Measurements from ENCODE around the gene CCDC91.
"Not testable (repeated sequence)": the region's sequence is repeated elsewhere in the genome, so short reads cannot be mapped to it uniquely, and the experiment has no call there.

The CCDC91 gene

GRCh38 chr12:28378736-28379135 is 188.5 kb downstream of the CCDC91 start:
- DNase-seq: no peak

- not testable (repeated sequence) for DNase-seq
Observed at GRCh38 chr12:28379779-28380178, 189.5 kb downstream of the CCDC91 start.

DNA sequence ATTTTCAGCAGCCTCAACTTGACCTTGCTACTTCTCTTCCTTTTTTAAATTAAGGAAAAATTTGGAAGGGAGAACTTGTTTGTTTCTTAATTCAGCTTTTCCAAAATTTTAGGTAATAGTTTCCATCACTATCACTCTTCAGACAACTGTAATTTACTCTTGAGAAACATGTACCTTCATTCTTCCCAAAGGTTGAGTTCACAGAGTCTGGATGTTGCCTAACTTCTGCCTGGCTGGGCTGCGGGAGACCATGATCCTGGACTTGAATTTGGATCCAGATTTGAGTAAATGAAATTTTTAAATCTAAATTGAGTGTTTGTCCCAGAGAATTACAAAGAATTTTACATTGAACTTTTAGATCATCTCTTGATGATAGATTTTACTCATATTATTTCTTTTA is 193.1 kb downstream of the CCDC91 start:
- DNase-seq: no peak

DNA sequence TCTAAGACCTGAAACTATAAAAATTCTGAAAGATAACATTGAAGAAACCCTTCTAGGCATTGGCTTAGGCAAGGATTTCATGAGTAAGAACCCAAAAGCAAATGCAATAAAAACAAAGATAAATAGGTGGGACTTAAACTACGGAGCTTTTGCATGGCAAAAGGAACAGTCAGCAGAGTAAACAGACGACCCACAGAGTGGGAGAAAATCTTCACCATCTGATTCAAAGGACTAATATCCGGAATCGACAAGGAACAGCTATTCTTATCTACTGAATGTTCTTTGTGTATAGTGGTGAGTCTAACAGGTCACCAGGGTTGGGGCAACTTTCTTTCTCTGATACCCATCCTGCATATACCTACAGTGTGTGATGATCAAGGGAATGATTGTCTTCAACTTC is 198.6 kb downstream of the CCDC91 start:
- DNase-seq: no peak

DNA sequence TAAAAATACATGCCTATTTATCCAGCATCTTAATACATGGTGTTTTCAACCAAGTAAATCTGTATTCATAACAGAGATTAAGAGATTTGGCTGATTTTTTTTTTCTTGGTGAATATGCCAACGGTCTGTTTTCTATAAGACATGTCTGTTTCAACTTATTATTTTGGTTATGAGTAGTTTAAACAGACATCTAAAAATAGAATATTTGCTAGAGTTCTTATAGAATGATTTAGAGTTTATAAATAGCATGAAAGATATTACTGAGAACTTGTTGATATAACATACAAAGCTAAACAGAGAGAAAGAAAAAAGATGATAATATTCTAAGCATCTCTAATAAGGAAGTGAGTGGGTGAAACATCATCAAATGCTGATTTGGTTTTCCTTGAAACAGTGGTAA is 199.9 kb downstream of the CCDC91 start:
- DNase-seq: no peak

- no peak for DNase-seq
Observed at GRCh38 chr12:28390761-28391385, 200.6 kb downstream of the CCDC91 start.

- DNase-seq: no peak
Observed at GRCh38 chr12:28409892-28410291, 219.6 kb downstream of the CCDC91 start.

DNA sequence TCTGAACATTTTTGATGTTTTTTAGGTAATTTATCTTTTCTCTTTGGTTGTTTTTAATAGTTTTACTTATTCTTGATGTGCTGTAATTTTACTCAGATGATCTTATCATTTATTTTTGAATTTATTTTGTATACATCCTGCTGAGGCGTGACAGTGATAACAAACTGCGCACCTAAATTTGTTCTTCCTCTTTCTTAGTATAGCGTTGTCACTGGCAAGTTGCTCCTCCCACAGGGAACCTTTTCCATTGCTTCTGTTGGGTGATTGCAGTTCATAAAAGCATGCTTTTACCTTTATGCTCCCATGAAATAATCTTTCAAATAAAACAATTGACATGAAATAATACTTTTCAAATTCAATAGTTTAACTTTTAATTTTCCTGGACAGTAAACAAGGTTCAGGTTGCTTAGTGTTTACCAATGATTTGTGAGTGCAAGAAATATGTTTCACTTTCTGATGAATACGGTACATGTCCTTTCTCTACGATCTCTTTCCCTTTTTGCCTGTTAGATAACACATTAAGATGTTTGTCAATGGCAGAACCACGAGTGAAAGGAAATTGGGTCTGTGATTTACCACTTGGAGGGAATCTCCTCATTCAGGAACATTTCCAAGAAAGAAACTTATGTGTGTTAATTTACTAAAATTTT is 223.3 kb downstream of the CCDC91 start:
- DNase-seq: no peak

DNA sequence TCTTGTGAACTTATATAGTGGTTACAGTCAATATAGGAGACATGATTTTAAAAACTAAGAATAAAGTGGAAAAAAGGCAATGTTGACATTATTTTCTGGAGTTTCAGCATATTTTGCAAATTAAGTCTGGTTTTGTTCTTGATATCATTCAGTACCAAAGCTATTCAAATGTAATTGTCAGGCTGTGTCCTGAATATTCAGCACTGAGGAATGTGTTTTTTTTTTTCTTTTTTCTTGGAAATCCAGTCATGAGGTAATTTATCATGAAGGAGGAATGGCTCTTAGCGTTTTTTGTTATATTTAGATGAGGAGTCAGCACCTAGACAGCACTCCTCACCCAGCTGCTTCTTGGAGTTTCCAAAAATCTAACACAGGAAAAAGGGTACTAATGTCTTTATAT is 225.5 kb downstream of the CCDC91 start:
- no peak for DNase-seq

GRCh38 chr12:28421374-28421773 is 231.1 kb downstream of the CCDC91 start:
- DNase-seq: no peak

GRCh38 chr12:28424965-28425364 is 234.7 kb downstream of the CCDC91 start:
- DNase-seq: no peak

DNA sequence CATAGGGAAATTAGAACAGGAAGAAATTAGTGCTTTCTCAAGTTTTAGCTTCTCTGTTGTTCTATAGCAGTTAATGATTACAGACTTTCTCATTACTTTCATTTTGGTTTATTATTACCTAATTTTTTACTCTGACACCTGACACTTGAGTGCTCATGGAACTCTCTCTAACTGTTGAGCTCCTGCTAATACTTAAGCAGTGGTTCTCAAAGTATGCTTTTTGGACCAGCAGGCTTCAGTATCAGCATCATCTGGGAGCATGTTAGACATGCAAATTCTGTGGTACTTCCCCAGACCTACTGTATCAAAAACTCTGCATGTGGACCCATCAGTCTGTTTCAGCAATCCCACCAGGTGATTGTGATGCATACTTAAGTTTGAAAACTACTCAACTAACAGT is 235.3 kb downstream of the CCDC91 start:
- DNase-seq: no peak

GRCh38 chr12:28427046-28427445 is 236.8 kb downstream of the CCDC91 start:
- DNase-seq: no peak

DNA sequence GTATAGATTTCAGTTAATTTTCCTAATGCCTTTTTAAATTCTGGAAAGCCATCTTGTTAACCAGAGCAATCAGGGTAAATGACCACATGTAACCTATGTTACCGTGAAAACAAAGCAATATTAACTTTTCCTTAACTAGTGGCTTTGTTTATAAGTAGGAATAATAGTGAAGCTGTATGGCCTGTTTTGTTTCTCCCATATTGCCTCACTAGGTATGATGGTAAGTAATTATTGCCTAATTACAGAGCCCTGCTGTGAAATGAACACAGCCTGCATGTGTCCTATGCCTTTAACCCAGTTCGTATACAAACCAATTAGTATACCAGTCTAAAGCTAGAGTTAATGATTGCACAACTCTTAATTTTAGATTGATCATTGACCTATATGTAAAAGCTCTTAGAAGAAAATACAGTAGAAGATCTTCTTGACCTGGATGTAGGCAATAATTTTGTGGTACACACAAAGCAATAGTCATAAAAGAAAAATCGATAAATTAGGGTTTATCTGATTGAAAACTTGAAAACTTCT is 249.9 kb downstream of the CCDC91 start:
- DNase-seq: no peak

DNA sequence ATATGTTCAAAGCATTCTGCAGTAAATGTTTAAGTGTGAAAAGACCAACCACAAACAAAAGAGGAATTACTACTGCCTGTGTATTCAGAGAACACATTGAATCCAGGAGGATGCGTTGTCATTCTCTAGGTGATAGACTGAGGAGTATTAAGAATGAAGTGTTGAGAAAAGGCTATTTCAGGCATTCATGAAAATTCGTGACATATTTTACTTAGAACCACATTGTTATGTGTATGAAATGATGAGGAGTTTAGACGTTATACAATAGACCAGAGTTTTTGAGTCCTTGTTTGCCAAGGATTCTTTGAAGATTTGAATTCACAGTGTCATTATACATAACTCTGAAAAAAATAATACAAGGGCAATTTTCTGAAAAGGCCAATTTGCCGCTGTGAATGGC is 251.8 kb downstream of the CCDC91 start:
- DNase-seq: no peak

GRCh38 chr12:28443337-28443736 is 253.1 kb downstream of the CCDC91 start:
- no peak for DNase-seq

DNA sequence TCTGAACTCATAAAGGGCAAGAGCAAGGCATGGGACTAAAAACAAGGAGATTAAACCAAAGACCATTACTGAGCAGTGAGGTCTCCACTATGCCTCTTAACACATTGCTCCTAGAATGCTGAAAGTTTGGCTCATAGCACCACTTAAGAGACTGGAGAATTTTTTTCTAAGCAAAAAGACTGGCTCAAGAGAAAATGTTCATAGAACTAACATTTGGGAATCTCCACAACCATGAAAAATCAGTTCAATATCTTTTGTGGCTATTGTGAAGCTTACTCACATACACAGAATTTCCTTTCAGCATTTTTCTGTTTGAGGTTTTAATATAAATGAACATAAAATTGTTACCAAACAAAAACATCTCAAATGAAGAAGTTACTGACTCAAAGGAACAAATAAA is 255.8 kb downstream of the CCDC91 start:
- DNase-seq: no peak

DNA sequence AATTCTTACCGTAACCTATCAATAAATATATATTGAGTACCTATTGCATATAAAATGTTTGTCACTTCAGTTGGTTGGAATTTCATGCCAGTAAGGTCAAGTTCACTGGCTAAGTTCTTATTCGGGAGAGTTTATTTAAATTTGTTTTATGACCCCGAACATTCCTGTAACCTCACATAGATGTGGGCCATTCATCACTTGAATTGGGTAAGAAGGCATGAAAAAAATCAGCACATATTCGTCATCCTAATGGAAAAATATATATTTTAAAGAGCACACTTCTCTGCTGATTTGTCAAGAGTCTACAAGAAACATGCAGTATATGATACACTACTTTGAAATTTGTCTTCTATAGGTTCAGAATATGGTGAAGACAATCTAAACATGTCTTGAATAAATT is 263.4 kb downstream of the CCDC91 start:
- no peak for DNase-seq

- DNase-seq: no peak
Observed at GRCh38 chr12:28456934-28457710, 266.9 kb downstream of the CCDC91 start.

GRCh38 chr12:28457785-28458184 is 267.5 kb downstream of the CCDC91 start:
- DNase-seq: no peak

DNA sequence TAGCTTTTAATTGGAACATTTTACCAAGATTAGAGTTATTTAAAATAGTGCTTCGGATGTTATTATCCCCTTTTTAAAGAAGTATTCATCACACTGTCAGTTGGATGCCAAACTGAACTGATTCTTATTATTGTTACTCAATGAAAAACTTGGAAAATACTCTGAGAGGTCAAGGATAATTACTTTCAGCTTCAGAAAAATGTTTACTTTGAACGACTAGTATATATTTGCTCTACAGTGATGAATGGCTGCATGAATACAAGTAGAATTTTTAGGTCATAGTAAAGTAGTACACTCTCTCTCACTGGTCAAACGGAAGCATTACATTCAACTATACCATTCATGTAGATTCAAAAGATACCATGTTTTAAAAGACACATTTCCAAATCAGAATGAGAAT is 269.2 kb downstream of the CCDC91 start:
- DNase-seq: no peak

DNA sequence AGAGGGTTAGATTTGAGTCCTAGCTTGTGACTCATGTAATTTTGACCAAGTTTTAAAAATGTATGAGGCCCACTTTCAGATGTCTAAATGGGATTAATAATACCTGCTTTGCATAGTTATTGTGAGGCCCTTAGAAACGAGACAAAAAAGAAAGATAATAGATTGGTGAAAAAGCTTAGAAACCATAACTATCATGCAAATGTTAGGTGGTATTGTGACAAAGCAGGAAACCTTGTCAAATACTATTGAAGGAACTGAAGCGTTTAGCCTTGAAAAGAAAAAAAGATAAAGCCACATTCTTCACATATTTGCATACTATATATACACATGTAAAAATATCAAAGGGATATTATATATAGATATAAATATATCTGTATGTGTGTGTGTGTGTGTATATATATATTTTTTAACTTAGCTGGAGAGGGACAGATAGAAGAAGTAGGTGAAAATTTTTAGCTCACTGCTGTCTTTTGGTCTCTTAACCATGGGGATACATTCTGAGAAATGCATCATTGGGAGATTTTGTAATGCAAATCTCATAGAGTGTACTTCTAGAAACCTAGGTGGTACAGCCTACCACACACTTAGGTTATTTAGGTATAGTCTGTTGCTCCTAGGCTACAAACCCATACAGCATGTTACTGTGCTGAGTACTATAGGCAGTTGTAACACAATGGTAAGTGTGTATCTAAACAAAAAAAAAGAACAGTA is 270.3 kb downstream of the CCDC91 start:
- DNase-seq: no peak

DNA sequence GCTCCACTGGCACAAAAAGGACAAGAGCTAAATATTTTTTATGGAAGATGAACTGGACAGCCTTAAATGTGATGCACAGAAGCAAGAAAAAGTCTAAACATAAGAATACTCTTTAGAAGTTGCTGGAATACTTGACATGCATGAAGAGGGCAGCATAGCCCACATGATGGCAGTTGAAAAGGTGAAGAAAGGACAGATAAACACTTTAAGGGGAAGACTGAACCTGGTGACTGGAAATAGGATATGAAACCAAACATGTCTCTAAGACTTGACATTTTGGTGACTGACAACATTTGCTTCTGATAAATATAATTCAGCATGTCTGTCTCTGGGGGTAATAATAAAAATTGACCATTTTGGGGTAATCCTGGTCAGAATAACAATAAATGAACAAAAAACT is 273.1 kb downstream of the CCDC91 start:
- DNase-seq: no peak

All from CD4-positive, alpha-beta T cell treated with Interleukin-15 for 1 hour (primary cell).